OCI-LY3 (cell line): ENCODE data around the gene LACC1.
A peak's percentile ranks its signal among the peaks of the same experiment; 100 is the strongest.

Source experiments
- H2AFZ ChIP-seq: fragments of 200-600, 300-600 bp; shearing (Covaris generic); 2 replicates; pipeline ENCODE4 v1.6.0; 2014; ENCODE audit warnings: antibody characterized with exemption, low read depth, low read length
- H3K27ac ChIP-seq: fragments of 200-600, 300-600 bp; sonication (generic); 2 replicates; pipeline ENCODE4 v1.5.1; 2014; ENCODE audit warnings: mild to moderate bottlenecking, low read length, moderate library complexity, mixed read lengths
- H3K27me3 ChIP-seq: fragments of 200-600, 300-600 bp; sonication (generic); 2 replicates; pipeline ENCODE4 v1.6.1; 2014; ENCODE audit warnings: low read depth, low read length, mixed read lengths
- H3K36me3 ChIP-seq: fragments of 200-600, 300-600 bp; sonication (generic); replicated peaks from 2 replicates; pipeline ENCODE3; 2014; ENCODE audit warnings: low read depth, low read length, mixed read lengths
- H3K4me1 ChIP-seq: fragments of 300-600, 200-600 bp; sonication (generic); 2 replicates; pipeline ENCODE4 v1.6.1; 2014; ENCODE audit warnings: low read length, mixed read lengths
- H3K4me2 ChIP-seq: fragments of 200-600, 300-600 bp; sonication (generic); 2 replicates; pipeline ENCODE4 v1.6.1; 2014; ENCODE audit warnings: low read length, mixed read lengths
- H3K4me3 ChIP-seq: fragments of 300-600, 200-600 bp; sonication (generic); 2 replicates; pipeline ENCODE4 v1.5.1; 2014; ENCODE audit warnings: antibody characterized with exemption, mild to moderate bottlenecking, low read length, moderate library complexity
- H3K79me2 ChIP-seq: fragments of 300-600, 200-600 bp; shearing (Covaris generic); 2 replicates; pipeline ENCODE4 v1.6.1; 2014; ENCODE audit warnings: mild to moderate bottlenecking, low read length, mixed read lengths
- H3K9ac ChIP-seq: fragments of 300-600, 200-600 bp; shearing (Covaris generic); 2 replicates; pipeline ENCODE4 v1.6.0; 2014; ENCODE audit warnings: mild to moderate bottlenecking, low read length, moderate library complexity
- H3K9me3 ChIP-seq: fragments of 200-600, 300-600 bp; shearing (Covaris generic); 2 replicates; pipeline ENCODE4 v1.6.1; 2014; ENCODE audit warnings: low read length, mixed read lengths; ENCODE audit not compliant: insufficient read depth
- H4K20me1 ChIP-seq: fragments of 200-600, 300-600 bp; sonication (generic); 2 replicates; pipeline ENCODE4 v1.6.1; 2016; ENCODE audit warnings: low read length, mixed read lengths; ENCODE audit not compliant: insufficient read depth
- EZH2phosphoT487 ChIP-seq: fragments of 200-600 bp; shearing (Covaris generic); IDR thresholded peaks from 2 replicates; pipeline ENCODE4 v1.6.1; 2018; ENCODE audit warnings: antibody characterized with exemption, mixed run types, low read depth
- TF ChIP-seq, protein P1 (sequence below): fragments of 200-600, 300-600 bp; sonication (generic); IDR thresholded peaks from 2 replicates; pipeline ENCODE4 v1.5.1; 2014; ENCODE audit warnings: antibody characterized with exemption, low read length, low read depth

The LACC1 gene

DNA sequence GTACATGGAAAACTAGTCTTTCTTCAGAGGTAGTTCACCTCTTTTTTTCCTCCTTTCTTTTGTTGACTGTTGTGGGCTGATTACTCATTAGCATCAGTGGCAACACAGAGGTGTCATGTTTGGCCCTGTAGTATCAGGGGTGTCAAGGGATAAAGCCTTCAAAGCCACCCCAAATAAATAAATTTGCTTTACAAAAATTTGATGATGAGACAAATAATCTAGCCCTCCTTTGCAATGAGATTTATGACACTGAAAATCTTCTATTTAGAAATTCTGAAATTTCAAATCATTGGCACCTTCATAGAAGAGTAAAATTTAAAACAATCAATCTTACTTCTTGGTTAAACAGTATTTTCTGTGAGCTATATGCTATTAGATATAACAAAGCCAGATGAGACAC lies 1.9 kb downstream of the LACC1 start:
- H3K27ac ChIP-seq, result no peak overlapping the region
- no peak overlapping the region for H3K4me2 ChIP-seq
- H2AFZ ChIP-seq, result no peak overlapping the region
- H4K20me1 ChIP-seq, result no peaks in the 10 kb centered on the region
- H3K9me3 ChIP-seq, result no peaks in the 10 kb centered on the region
- H3K9ac ChIP-seq, result no peak overlapping the region
- H3K27me3 ChIP-seq, result no peaks in the 10 kb centered on the region; the same call in 1 of the 2 replicates
- H3K4me3 ChIP-seq, result no peak overlapping the region
- H3K36me3 ChIP-seq, result no peaks in the 10 kb centered on the region
- peaks cover 9% of the 10 kb centered on the region for H3K4me1 ChIP-seq
- TF ChIP-seq EZH2phosphoT487, result no peak
- TF ChIP-seq, protein P1, sequence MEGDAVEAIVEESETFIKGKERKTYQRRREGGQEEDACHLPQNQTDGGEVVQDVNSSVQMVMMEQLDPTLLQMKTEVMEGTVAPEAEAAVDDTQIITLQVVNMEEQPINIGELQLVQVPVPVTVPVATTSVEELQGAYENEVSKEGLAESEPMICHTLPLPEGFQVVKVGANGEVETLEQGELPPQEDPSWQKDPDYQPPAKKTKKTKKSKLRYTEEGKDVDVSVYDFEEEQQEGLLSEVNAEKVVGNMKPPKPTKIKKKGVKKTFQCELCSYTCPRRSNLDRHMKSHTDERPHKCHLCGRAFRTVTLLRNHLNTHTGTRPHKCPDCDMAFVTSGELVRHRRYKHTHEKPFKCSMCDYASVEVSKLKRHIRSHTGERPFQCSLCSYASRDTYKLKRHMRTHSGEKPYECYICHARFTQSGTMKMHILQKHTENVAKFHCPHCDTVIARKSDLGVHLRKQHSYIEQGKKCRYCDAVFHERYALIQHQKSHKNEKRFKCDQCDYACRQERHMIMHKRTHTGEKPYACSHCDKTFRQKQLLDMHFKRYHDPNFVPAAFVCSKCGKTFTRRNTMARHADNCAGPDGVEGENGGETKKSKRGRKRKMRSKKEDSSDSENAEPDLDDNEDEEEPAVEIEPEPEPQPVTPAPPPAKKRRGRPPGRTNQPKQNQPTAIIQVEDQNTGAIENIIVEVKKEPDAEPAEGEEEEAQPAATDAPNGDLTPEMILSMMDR, result no peak
- 0 out of 2 replicates have a peak, but pooled peaks cover 6% of the 10 kb centered on the region for H3K79me2 ChIP-seq

DNA sequence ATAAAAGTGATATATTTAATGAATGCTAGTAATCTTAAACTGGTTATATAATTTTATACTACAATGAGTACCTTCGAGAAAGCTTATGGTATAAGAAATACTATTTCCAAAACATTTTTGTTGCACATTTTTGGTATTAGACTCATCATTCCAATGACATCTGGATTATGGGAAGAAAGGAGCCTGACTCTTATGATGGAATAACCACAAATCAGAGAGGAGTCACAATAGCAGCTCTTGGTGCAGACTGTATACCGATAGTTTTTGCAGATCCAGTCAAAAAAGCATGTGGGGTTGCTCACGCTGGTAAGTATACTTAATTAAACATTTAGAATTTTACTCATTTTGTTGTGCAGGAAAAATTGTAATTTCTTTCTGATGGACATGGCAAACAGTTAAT lies 3.9 kb downstream of the LACC1 start:
- no peak for TF ChIP-seq EZH2phosphoT487
- TF ChIP-seq, protein P1, result no peak
- H2AFZ ChIP-seq, result no peak overlapping the region
- no peak overlapping the region for H3K4me3 ChIP-seq
- H3K9me3 ChIP-seq, result no peaks in the 10 kb centered on the region
- H3K9ac ChIP-seq, result no peak overlapping the region
- no peaks in the 10 kb centered on the region for H4K20me1 ChIP-seq
- no peak overlapping the region for H3K4me2 ChIP-seq
- no peaks in the 10 kb centered on the region for H3K36me3 ChIP-seq
- H3K79me2 ChIP-seq, result 0 out of 2 replicates have a peak, but pooled peaks cover 1% of the 10 kb centered on the region
- H3K4me1 ChIP-seq, result peaks cover 2% of the 10 kb centered on the region
- H3K27ac ChIP-seq, result no peak overlapping the region
- peaks cover 4% of the 10 kb centered on the region; the same call in 1 of the 2 replicates for H3K27me3 ChIP-seq

DNA sequence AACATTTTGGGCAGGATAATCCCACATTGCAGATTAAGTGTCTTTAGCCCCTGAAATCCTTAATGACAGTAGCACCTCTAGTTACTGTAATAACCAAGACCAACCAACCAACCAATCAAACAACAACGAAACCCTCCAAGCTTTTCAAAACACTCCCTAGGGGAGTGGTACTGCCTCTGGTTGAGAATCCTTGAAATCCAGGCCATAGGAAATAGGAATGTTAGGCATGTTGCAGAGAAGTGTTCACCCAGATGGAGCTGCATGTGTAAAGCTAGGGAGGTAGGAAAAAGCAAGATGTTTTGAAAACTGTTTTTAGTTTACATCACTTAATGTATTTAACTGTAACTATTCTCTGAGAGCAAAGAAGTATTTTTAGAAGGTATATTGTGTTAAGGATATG lies 4.5 kb downstream of the LACC1 start:
- H3K4me3 ChIP-seq, result no peak overlapping the region
- H4K20me1 ChIP-seq, result no peaks in the 10 kb centered on the region
- no peak overlapping the region for H3K4me2 ChIP-seq
- no peak overlapping the region for H3K9ac ChIP-seq
- no peaks in the 10 kb centered on the region for H3K36me3 ChIP-seq
- H3K79me2 ChIP-seq, result no peaks in the 10 kb centered on the region
- H3K9me3 ChIP-seq, result no peaks in the 10 kb centered on the region
- no peak overlapping the region for H2AFZ ChIP-seq
- H3K4me1 ChIP-seq, result no peaks in the 10 kb centered on the region
- H3K27ac ChIP-seq, result no peak overlapping the region
- no peak for TF ChIP-seq EZH2phosphoT487
- TF ChIP-seq, protein P1, result no peak
- H3K27me3 ChIP-seq, result peaks cover 4% of the 10 kb centered on the region; the same call in 1 of the 2 replicates

DNA sequence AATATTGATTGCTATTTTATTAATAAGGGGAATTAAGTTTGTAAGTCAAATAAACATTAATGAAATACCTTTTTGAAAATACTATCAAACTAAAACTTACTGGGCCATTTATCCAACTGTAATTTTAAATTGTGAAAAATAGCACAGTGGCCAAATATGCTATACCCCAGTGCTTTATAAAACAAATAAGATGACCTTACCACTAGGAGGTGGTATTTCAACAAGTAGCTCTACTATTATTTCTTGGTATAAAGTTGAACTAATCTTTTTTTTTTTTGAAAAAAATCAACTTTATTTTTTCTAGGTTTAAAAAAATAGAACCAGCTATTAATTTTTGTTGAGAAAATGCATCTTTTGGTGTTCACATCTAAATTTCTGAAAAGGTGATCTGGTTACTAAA lies 14.7 kb downstream of the LACC1 start:
- no peak overlapping the region for H3K9ac ChIP-seq
- H3K27me3 ChIP-seq, result peaks cover 3% of the 10 kb centered on the region; the same call in 1 of the 2 replicates
- no peak overlapping the region for H3K27ac ChIP-seq
- no peaks in the 10 kb centered on the region for H3K4me1 ChIP-seq
- H3K36me3 ChIP-seq, result no peaks in the 10 kb centered on the region
- no peak overlapping the region for H3K4me3 ChIP-seq
- H4K20me1 ChIP-seq, result no peaks in the 10 kb centered on the region
- TF ChIP-seq EZH2phosphoT487, result no peak
- TF ChIP-seq, protein P1, result peak; percentile 42; the same call in 1 of the 2 replicates
- H2AFZ ChIP-seq, result no peak overlapping the region
- H3K79me2 ChIP-seq, result no peaks in the 10 kb centered on the region
- no peak overlapping the region for H3K4me2 ChIP-seq
- no peaks in the 10 kb centered on the region for H3K9me3 ChIP-seq
